NB4 (cell line): ENCODE data around the gene LRRC55.

Source experiments
- POLR2A ChIP-seq: IDR thresholded peaks from 2 replicates; pipeline ENCODE4 v1.6.1; 2011; ENCODE audit warnings: mild to moderate bottlenecking; ENCODE audit not compliant: insufficient read length; ENCODE audit errors: extremely low read depth
- TF ChIP-seq, protein P1 (sequence below): IDR thresholded peaks from one replicate; pipeline ENCODE4 v1.5.1; 2012; ENCODE audit warnings: low read depth, low read length

DNA sequence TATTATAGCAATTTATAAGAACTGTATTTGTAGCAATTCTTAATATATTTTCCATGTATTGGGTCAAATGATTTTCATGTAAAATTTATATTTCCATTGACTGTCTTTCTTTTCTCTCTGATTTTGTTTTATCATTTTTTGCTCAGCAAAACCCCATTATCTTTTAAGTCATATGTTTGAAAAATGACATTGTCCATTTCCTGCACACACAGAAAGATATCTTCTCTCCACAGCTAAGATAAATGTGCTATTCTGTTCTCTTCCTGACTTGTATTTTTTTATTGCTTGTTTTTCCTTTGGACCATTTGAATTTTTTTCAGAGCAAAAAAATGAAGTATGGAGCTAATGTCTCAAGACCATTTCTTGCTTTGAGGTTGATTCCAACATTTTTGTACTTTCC is 6.3 kb upstream of the LRRC55 start:
- TF ChIP-seq, protein P1, sequence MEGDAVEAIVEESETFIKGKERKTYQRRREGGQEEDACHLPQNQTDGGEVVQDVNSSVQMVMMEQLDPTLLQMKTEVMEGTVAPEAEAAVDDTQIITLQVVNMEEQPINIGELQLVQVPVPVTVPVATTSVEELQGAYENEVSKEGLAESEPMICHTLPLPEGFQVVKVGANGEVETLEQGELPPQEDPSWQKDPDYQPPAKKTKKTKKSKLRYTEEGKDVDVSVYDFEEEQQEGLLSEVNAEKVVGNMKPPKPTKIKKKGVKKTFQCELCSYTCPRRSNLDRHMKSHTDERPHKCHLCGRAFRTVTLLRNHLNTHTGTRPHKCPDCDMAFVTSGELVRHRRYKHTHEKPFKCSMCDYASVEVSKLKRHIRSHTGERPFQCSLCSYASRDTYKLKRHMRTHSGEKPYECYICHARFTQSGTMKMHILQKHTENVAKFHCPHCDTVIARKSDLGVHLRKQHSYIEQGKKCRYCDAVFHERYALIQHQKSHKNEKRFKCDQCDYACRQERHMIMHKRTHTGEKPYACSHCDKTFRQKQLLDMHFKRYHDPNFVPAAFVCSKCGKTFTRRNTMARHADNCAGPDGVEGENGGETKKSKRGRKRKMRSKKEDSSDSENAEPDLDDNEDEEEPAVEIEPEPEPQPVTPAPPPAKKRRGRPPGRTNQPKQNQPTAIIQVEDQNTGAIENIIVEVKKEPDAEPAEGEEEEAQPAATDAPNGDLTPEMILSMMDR: no peak
- no peak for TF ChIP-seq POLR2A
